OCI-LY3 (cell line): Measurements from ENCODE around the gene ZNF567.

Experiments used
- EZH2phosphoT487 ChIP-seq: fragments of 200-600 bp; shearing (Covaris generic); IDR thresholded peaks from 2 replicates; pipeline ENCODE4 v1.6.1; 2018; ENCODE audit warnings: antibody characterized with exemption, mixed run types, low read depth
- TF ChIP-seq, protein P1 (sequence below): fragments of 200-600, 300-600 bp; sonication (generic); IDR thresholded peaks from 2 replicates; pipeline ENCODE4 v1.5.1; 2014; ENCODE audit warnings: antibody characterized with exemption, low read length, low read depth

GRCh38 chr19:36707134-36707533 is 19.7 kb downstream of the ZNF567 start:
- TF ChIP-seq, protein P1, sequence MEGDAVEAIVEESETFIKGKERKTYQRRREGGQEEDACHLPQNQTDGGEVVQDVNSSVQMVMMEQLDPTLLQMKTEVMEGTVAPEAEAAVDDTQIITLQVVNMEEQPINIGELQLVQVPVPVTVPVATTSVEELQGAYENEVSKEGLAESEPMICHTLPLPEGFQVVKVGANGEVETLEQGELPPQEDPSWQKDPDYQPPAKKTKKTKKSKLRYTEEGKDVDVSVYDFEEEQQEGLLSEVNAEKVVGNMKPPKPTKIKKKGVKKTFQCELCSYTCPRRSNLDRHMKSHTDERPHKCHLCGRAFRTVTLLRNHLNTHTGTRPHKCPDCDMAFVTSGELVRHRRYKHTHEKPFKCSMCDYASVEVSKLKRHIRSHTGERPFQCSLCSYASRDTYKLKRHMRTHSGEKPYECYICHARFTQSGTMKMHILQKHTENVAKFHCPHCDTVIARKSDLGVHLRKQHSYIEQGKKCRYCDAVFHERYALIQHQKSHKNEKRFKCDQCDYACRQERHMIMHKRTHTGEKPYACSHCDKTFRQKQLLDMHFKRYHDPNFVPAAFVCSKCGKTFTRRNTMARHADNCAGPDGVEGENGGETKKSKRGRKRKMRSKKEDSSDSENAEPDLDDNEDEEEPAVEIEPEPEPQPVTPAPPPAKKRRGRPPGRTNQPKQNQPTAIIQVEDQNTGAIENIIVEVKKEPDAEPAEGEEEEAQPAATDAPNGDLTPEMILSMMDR = no peak
- no peak for TF ChIP-seq EZH2phosphoT487
